ENCODE data around the gene GLS2.

DNA sequence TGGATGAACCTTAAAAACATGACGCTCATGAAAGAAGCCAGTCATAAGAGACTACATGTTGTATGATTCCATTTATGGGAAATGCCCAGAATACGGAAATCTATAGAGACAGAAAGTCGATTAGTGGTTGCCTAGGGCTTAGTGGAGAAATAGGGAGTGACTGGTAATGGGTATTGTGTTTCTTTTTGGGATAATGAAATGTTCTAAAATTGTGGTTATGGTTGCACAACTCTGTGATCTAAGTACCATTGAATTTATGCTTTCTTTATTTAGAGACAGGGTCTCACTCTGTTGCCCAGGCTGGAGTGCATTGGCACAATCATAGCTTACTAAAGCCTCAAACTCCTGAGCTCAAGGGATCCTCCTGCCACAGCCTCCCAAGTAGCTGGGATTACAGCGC is 41.7 kb upstream of the GLS2 start:
- no peak for TF ChIP-seq POLR2AphosphoS5 (IDR thresholded peaks at IDR 0.05; ENCODE audit: insufficient read depth, low read depth, low read length)
- no peak for TF ChIP-seq POLR2A (IDR thresholded peaks at IDR 0.05; ENCODE audit: low read depth, low read length)
- no peak for TF ChIP-seq CTCF (IDR thresholded peaks at IDR 0.05; ENCODE audit: extremely low read depth in 1 of 2, insufficient read depth in 1 of 2, low read depth in 1 of 2, low read length in 2 of 2)
- no peak for TF ChIP-seq FOS (IDR thresholded peaks at IDR 0.05; ENCODE audit: borderline replicate concordance, insufficient read depth, low read length)
- TF ChIP-seq MAX (IDR thresholded peaks at IDR 0.05; ENCODE audit: insufficient read depth, insufficient read length), result no peak

Data from endothelial cell of umbilical vein (primary cell).